AG20443 (cell line): ENCODE results near the gene COX20.

Source experiments
- DNase-seq: peaks from one replicate; pipeline ENCODE4 v3.0.0; 2012; ENCODE audit warnings: low spot score, mixed read lengths

Gene COX20

GRCh38 chr1:244874974-244875579 is 39.6 kb downstream of the COX20 start:
- no peak for DNase-seq

GRCh38 chr1:244876228-244876910 is 40.9 kb downstream of the COX20 start:
- no peak for DNase-seq

GRCh38 chr1:244878681-244879080 is 43.2 kb downstream of the COX20 start:
- DNase-seq = no peak

GRCh38 chr1:244881552-244882280 is 46.3 kb downstream of the COX20 start:
- no peak for DNase-seq

GRCh38 chr1:244887281-244887680 is 51.8 kb downstream of the COX20 start:
- no peak for DNase-seq

GRCh38 chr1:244893836-244894235 is 58.4 kb downstream of the COX20 start:
- DNase-seq = no peak
